Central memory CD4-positive, alpha-beta T cell (primary cell): ENCODE results near the gene VSTM2B.

ENCODE experiments used
- DNase-seq: peaks from one replicate; pipeline ENCODE4 v3.0.0; 2022

VSTM2B gene

DNA sequence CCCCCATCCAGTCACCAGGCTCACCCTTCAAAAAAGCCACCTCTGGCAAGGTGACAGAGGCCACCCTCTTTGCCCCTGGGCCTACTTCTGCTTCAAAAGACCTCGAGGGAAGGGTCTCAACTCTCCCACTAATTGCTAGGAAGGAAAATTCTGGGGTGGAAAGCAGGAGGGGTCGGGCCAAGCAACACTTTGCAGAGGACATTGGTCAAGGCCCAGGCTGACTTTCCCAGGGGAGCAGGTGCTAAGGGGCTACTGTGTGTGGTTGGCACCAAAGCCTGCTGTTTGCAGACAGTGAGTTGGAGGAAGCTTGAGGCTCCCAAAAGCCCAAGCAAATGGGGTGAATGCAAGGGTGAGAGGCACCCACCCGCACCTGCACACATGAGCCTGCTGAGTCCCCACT is 28.6 kb upstream of the VSTM2B start:
- no peak for DNase-seq

DNA sequence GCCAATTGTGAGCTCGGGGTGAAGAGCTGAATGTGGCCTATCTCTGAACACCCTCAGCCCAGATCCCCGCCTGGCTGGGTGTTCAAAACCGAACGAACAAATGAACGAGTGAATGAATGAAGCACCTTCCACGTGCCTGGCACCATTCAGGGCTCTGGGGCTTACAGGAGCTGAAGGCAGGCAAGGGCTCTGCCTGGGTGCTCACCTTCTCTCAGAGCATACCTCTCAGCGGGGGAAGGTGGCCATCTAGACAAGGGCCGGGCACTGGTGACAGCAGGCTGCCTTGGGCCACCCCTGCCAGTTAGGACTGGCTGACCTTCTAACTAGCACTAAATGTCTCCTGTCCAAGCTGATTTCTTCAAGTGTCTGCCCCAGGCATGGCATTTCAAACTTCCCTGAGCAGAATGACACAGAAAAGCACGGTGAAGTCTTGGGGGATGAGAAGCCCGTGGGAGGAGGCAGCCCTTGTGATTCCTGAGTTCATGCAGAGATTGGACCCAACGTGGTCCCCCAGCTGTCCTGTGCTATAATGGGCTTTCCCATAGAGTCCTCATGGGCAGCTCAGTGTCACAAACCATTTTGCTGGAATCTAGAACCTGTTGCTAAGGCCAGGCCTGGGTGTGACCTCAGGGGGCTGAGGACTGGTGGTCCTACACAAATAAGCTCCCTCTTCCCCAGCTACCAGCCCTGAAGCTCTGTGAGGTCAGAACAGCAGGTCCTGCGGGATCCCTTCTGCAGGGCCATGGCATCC is 27.9 kb upstream of the VSTM2B start:
- no peak for DNase-seq

- no peak for DNase-seq
Observed at GRCh38 chr19:29499261-29499920, 26.4 kb upstream of the VSTM2B start.

GRCh38 chr19:29499921-29500590 is 25.7 kb upstream of the VSTM2B start:
- no peak for DNase-seq

DNA sequence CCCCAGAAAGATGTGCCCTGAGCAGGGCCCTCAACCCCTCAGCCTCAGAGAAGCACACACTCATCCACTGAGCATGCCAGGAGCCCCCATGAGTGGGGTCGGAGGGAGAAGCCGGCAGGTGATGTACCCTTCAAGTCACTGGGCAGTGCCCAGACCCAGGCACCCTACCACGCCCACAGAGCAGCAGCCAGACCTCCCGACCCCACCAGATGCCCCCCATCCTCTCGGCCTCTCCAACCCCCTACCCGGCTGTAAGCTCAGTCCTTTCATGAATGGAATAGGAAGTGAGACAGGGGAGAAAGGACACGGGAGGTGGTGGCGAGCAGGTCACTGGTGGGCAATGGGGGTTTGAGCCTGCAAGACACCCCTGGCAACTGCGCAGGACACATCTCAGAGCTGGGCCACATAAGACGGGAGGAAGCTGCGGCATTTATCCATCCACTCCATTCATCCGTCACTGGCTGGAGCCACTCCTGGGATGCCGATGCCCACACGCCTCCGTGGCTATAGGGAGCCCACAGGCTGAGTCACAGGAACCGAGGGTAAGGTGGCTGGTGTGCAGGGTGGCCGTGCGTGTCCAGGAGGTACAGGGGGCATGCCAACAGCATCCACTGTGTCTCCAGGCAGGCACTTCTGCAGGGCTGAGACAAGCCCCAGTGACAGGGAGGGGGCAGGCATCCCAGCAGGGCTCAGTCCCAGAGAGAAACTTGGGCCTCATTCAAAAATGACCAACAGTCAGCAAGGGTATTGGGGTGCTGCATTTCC is 23.8 kb upstream of the VSTM2B start:
- no peak for DNase-seq

GRCh38 chr19:29502581-29502850 is 23.3 kb upstream of the VSTM2B start:
- no peak for DNase-seq

DNA sequence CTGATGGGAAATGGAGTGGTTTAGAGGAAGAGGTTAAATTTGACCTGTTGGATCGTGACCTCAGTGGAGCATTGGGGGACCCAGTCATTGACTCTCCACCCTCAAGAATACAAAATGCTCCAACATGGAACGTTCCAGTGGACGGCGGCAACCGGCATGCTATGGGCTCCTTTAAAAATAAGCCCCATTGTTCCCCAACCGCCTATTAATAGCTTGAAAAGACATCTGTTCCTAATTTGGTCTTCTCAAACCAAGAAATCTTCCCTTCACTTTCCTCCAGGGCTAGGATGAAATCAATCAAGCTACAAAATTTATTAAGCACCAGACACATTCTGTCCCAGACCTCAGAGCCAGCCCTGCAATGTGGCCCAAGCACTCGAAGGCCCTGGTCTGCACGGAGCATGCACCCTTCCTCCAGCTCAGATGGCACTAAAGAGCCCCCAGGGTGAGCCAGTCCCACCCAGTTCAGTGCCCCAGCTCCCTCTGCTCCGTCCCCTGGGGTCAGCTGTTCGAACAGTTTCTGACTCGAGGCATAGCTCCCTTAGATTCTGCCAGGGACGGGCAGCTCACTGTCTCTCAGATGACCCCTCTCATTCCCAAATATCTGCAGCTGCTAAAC is 22.5 kb upstream of the VSTM2B start:
- no peak for DNase-seq

- DNase-seq: no peak
Observed at GRCh38 chr19:29503785-29504184, 22.0 kb upstream of the VSTM2B start.

- DNase-seq: no peak
Observed at GRCh38 chr19:29504454-29504853, 21.3 kb upstream of the VSTM2B start.

- no peak for DNase-seq
Observed at GRCh38 chr19:29505097-29505824, 20.5 kb upstream of the VSTM2B start.

- DNase-seq: no peak
Observed at GRCh38 chr19:29506619-29506911, 19.2 kb upstream of the VSTM2B start.

DNA sequence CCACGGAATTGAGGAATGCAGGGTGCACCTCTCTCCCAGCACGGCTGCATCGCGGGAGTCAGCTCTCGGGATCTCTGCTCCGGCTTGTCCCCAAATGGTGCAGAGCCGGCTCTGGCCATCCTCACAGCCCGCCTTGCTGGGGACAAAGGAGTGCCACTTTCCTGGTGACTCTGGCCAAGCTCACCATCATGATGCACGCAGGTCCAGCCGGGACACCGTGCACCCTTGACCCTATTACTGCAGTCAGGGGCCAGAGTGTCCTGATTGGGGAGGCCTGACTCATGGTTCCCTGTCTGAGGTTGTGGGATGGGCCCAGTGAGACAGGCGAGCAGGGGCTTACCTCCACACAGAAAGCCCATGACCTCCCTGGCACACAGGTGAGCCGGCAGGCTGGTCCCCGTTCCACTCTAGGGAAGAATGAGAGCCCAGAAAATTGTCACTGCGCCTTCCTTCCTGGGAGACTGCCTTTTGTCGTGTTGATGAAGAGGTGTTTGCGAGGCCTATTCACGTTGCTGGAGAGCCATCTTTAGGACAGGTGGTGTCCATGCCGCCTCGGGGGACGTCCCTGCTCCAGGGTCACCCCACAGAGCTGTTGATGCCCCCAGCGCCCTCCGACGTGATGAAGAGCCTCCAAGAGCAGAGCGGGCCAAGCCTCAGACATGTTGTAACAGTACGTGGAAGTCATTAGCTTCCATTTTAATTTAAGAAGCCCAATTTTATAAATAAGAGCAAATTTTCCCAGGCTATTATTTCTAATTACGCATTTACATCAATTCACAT is 18.5 kb upstream of the VSTM2B start:
- DNase-seq: no peak

DNA sequence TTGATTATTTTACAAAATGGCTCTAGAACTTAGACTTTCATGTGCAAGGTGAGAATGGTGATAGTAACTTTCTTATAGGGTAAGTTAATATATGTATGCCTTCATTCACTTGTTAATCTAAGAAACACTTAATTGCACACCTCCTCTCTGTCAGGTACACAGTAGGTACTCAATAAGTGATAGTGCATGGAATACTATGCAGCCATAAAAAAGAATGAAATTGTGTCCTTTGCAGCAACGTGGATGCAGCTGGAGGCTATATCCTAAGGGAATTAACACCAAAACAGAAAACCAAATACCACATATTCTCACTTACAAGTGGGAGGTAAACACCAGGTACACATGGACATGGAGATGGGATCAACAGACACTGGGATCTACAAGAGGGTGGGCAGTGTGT is 17.6 kb upstream of the VSTM2B start:
- DNase-seq: no peak

DNA sequence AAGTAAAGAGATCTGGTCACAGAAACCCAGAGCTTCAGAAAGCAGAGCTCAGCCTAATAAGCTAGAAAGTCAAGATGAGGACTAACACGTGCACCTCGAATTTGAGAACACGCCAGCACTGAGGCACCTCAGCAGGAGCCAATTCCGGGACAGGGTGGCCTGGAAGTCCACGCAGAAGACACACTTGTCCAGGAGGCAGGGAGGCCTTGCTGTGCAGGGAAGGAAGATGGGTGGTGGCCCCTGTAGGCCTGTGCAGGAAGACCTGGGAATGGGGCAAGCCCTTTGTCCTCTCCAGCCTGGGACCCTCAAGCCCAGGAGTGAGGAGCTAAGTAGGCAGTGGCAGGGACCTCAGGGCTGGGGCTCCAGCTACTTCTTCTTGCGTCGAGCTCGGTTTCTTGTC is 16.3 kb upstream of the VSTM2B start:
- no peak for DNase-seq

DNA sequence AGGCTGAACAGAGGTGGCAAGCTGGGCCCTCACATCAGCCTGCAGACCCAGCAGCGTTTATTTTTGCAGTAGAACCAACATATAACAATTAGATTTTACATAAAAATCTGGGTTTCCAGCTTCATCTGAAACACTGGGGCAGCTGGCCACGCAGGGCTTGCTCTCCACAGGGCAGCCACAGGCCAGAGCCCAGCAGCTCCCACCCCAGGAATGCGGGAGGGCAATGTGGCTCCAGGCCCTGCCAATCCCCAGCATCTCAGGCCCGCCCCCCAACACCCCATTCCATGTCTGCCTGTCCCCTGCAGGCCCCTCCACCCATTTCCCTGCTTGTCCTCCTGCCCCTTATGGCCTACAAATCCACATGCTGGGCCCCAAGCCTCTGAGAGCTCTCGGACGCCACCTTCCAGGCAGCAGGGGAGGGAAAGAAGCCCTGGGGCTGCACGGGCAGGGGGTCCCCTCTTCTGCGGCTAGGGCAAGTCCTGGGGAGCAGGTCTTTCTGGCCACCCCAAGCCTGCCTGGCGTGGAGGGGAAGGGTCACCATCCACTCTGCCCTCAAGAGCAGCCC is 15.0 kb upstream of the VSTM2B start:
- no peak for DNase-seq

- no peak for DNase-seq
Observed at GRCh38 chr19:29511768-29512167, 14.0 kb upstream of the VSTM2B start.

DNA sequence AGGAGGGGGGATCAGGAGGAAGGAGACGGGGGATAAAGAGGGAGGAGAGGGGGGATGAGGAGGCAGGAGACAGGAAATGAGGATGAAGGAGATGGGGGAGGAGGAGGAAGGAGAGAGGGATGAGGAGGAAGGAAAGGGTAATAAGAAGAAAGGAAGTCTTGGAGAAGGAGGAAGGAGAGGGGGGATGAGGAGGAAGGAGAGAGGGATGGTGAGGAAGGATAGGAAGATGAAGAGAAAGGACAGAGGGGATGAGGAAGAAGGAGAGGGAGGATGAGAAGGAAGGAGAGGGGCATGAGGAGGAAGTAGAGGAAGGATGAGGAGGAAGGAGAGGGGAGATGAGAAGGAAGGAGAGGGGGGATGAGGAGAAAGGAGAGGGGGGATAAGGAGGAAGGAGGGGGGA is 13.0 kb upstream of the VSTM2B start:
- no peak for DNase-seq

GRCh38 chr19:29514525-29515232 is 11.1 kb upstream of the VSTM2B start:
- DNase-seq: no peak

DNA sequence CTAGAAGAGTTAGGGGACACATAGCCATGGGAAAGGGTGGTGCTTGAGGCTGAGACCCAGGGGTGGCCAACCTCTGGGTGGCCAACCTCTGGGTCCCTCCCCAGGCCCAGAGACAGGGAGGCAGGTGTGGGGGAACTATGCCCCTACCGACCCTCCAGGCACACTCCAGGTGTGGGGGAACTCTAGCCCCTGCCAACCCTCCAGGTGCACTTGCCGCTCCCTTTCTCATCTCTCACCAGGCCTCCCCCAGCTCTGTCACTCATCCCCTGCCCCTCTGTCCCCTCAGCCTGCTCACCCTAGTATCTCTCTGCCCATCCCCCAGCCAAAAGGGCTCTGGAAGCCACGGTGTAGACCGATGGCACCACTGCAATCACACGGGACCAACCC is 10.6 kb upstream of the VSTM2B start:
- no peak for DNase-seq

DNA sequence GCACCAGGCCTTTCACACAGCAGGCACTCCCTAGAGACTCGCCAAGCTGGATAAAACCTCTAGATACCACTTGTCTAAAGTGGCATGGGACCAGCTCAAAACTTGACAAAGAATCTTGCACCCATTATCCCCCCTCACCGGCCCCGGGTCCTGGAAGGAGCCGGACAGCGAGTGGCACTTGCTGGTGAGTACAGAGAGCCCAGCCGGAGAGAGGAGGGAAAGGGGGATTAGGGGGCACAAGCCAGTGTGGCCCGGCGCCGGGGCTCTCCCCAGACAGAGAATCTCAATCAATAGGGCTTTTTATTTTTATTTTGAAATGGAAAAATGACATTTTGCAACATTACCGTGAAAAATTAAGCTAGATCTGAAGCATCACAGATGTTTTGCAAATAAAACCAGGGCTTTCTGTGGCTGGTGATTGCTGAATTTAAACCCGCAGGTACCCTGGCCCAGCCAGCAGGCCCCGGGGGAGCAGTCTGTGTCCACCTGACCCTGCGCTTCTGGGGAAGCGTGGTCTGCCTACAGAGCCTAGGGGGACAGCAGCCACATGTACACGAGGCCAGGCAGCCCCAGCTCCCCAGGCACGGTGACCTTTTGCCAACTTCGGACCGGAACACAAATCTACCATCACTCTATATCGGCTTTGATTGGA is 10.0 kb upstream of the VSTM2B start:
- DNase-seq: no peak
